Ovary (tissue), 3 donors: ENCODE measurements around the gene TMED9.

Source experiments
- CTCF ChIP-seq, 3 donors: fragments of 450-650 bp in 2 of 3; fragments of 200-600 bp in 1 of 3; IDR thresholded peaks; one replicate each; pipeline versions ENCODE4 v1.5.1 to v1.8.0; 2016 to 2022; ENCODE audit warnings: antibody characterized with exemption in 3 of 3, mild to moderate bottlenecking in 1 of 3
- EP300 ChIP-seq: sonication (generic); formaldehyde crosslinking; IDR thresholded peaks from one replicate; pipeline ENCODE4 v1.6.1; 2017; ENCODE audit warnings: antibody characterized with exemption
- POLR2A ChIP-seq: fragments of 450-650 bp; IDR thresholded peaks from one replicate; pipeline ENCODE4 v1.6.1; 2017; ENCODE audit warnings: antibody characterized with exemption, mild to moderate bottlenecking, moderate library complexity
- donor health status: DM: no; HTN: no; CAD: no.

DNA sequence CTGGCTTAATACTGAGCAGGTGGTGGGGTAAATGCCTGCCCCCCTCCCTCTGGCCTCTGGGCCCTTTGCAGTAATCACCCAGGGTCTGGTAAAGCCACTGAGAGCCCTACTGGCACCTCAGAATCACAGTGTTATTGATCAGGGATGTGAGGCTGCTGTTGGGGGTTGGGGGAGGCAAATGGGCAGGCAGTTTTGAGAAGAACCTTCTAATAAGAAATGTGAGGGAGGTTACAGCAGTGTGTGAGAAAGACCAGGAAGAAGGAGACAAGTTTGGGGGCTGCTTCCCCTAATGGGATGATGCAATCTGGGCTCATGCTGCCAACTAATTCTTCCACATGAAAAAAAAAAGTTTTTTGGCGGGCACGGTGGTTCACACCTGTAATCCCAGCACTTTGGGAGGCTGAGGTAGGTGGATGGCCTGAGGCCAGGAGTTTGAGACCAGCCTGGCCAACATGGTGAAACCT is 4.8 kb downstream of the TMED9 start:
- TF ChIP-seq CTCF (IDR thresholded peaks at IDR 0.05) (no peak), POLR2A (no peak), EP300 (no peak)
